Measurements from ENCODE around the gene IP6K3.

Gene IP6K3

GRCh38 chr6:33738879-33739278, 7.8 kb downstream of the IP6K3 start:
- FAIRE-seq, result no peak

DNA sequence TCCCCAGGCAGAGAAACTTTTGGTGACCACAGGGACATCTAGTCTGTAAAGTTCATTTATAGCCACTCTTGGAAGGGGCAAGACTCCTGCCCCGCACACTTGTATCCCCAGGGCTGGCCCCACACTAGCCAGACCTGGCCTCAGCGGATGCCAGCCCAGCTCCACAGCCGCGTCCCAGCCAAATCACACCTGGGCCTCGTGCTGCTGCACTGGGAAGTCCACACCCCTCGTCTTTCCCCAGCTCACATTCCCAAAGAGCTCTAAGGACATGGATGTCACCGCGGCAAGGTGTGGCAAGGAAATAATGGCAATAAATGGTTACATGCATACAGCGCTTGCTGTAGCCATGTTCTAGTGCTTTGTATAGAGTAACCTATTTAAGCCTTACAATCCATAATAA, 8.6 kb downstream of the IP6K3 start:
- no peak for FAIRE-seq

GRCh38 chr6:33737267-33738026, 9.3 kb downstream of the IP6K3 start:
- FAIRE-seq, result no peak

- no peak for FAIRE-seq
Measured at GRCh38 chr6:33735216-33735615, 11.5 kb downstream of the IP6K3 start.

DNA sequence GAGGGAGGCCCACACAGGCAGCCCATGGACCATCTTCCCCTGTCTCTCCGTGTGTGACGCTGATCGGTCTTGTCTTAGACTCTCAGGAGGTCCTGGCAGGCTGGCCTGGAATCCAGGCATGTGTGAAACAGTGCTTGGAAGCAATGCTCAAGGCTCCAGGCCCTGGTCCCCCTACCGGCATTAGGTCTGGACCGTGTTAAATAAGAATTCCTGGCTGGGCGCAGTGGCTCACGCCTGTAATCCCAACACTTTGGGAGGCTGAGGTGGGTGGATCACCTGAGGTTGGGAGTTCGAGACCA, 13.0 kb downstream of the IP6K3 start:
- no peak for FAIRE-seq

- FAIRE-seq, result no peak
Measured at GRCh38 chr6:33732817-33733708, 13.6 kb downstream of the IP6K3 start.

GRCh38 chr6:33732385-33732784, 14.3 kb downstream of the IP6K3 start:
- FAIRE-seq, result no peak

DNA sequence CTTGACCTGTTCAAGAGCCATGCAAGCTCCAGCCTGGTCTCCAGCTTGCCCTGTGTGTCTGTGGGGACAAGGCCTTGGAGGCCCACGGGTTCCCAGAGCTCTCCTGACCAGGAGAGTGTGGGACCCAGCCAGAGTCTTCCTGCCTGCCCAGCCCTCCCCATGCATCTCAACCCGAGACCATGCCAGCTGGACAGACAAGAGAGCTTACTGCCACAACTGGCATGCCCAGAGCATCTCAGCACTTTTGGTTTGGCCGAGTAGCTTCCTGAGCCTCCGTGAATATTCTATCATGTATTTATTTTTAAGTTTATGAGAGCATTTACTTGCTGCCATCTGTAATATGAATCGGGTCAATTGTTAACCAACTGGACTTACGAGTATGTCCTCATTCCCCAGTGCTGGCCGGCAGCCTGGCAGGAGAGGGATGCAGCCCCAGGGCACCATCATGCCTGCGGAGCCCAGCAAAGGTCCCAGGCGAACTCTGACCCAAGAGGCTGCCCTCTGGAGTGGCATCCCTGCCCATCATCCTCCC, 14.9 kb downstream of the IP6K3 start:
- no peak for FAIRE-seq

GRCh38 chr6:33731035-33731434, 15.7 kb downstream of the IP6K3 start:
- FAIRE-seq, result no peak

- FAIRE-seq, result no peak
Measured at GRCh38 chr6:33730611-33731010, 16.1 kb downstream of the IP6K3 start.

- no peak for FAIRE-seq
Measured at GRCh38 chr6:33729059-33729458, 17.6 kb downstream of the IP6K3 start.

- no peak for FAIRE-seq
Measured at GRCh38 chr6:33728438-33728837, 18.3 kb downstream of the IP6K3 start.

DNA sequence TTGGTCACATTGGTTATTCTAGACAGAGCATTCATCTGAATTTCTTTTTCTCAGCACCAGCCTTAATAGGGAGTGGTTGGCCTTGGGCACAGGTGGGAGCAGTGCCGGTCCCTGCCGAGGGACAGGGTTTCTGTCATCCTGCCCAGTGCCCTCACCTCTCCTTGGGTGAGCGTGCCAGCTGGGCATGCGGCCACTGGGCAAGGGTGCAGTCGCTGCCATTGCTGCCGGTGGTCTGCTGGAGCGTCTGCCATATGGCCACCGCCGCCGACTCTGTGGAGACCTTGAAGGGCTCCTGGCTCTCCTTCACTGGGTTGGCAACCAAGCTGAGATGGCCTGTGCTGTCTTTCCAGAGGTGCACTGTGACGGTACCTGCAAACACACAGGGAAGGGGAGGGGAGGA, 18.8 kb downstream of the IP6K3 start:
- FAIRE-seq, result no peak

DNA sequence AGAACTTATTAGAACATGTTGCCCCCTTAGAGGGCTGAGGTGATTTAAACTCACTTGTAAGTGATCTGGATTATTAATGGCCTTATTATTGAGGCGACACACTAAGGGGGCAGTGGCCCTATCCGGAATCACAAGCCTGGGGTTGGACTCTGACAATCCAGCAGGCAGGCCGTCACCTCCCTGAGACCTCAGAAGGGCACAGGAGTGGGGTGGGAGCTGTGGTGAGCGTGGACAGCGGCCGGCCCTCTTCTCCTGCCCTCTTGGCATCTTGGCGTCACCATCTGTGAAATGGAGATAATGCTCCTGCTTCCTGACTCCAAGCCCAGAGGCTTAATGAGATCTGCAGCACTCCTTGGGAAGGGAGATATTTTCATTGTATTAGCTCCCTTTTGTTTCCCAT, 19.6 kb downstream of the IP6K3 start:
- no peak for FAIRE-seq

GRCh38 chr6:33726696-33727095, 20.0 kb downstream of the IP6K3 start:
- FAIRE-seq, result no peak

DNA sequence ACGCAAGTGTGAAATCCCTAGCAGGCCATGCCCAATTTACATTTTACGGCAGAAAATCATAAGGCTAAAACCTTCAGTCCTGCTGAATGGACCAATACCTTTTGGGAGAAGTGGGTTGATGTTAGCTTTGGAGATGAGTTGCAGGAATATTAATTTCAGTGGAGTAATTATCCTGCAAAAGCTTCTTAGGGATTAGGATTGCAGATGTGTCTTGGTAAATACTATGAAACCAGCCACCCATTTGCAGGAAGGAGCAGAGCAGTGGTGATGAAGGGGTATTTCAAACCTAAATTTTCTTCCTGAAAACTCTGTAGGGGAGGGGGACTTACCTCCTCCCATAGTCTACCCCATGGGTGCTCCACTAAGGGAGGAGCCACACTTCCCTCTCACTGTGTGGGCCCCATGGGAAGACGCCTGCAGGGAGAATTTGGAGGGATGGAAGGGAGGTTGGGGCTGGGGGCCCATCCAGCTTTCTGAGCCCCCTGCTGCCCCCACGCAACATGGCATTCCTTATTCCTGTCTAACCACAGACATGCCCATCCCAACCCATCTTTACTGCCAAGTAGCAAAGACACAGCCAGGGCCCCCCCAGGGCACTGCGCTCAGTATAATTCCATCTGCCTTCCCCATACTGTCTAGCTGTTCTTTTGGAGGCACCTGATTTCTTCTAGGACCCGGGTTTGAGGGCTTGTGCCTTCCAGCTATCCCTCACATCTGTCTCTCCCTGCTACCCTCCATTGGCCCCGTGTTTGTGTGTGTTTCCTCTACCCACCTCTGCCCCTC, 20.6 kb downstream of the IP6K3 start:
- FAIRE-seq, result no peak

DNA sequence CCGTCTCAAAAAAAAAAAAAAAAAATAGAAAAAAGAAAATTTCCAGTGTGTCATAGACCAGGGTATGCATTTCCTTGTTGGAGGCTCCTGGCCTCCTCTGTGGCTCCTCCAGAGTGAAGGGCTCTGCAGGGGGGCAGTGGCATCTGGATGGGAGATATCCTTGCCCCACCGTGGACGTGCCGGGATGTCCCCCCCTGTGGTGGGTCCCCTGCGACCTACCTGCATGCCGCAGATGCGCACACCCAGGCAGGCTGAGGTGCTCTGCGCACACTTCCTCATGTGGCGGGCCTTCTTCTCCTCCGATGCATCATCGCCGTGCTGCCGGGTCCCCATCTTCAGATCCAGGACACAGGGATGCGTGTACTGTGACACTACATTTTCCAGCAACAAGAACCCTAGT, 21.5 kb downstream of the IP6K3 start:
- FAIRE-seq, result no peak

- FAIRE-seq, result no peak
Measured at GRCh38 chr6:33724102-33725023, 22.3 kb downstream of the IP6K3 start.

DNA sequence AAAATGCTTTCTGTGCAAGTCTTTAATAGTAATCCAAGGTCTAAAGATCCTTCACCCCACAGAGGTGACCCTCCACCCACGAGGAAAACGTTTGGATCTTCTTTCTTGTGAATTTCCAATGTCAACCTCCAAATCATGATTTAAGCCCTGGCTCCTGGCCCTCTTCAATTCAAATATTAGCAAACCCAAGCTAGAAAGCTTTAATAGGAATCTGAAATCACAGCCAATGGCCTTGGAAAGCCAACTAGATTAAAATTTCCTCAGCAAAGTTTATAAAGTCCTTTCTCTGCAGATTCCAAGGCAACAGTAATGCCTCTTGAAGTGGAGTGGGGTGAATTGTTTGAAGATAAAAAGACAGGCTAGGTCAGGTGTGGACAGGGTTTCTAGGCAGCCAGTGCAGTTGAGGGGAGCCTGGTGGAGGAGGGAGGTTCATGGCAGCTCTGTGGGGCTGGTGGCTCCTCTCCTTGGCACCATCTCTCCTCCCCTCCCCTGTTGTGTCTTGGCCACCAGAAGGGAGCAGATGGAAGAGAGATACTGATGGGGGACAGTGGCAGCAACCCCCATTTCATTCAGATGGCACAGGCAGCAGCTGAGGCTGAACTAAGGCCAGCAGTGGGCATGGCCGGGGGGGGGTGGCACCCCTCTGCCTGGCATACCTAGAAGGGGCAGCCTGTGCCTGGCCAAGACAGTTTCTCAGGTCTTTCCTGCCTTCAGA, 23.2 kb downstream of the IP6K3 start:
- FAIRE-seq, result no peak

- FAIRE-seq, result no peak
Measured at GRCh38 chr6:33722103-33722623, 24.5 kb downstream of the IP6K3 start.

- FAIRE-seq, result no peak
Measured at GRCh38 chr6:33721508-33721907, 25.2 kb downstream of the IP6K3 start.

Measured in A204.1 (cell line).